Lower lobe of right lung (tissue), 2 donors: ENCODE results near the gene THOC6. TPM values are rescaled to one million over a fixed set of nuclear protein-coding genes. Genes with fewer than 3 reads are reported as not detected.

Experiments used
- ATAC-seq, 2 donors: fragments of 200-7000 bp; cut with Tn5 transposase; one replicate each; pipeline ENCODE4 v1.9.1; 2020 to 2022; ENCODE audit warnings: mild to moderate bottlenecking in 2 of 2, moderate library complexity in 2 of 2
- DNase-seq: peaks from one replicate; pipeline ENCODE4 v3.0.0-alpha.2; 2020
- H3K27ac ChIP-seq: fragments of 200-600 bp; one replicate; pipeline ENCODE4 v1.8.0; 2022
- H3K27me3 ChIP-seq: fragments of 200-600 bp; one replicate; pipeline ENCODE4 v1.8.0; 2022; ENCODE audit warnings: low read depth
- H3K36me3 ChIP-seq: fragments of 200-600 bp; one replicate; pipeline ENCODE4 v1.8.0; 2022; ENCODE audit warnings: mild to moderate bottlenecking
- H3K4me1 ChIP-seq: fragments of 200-600 bp; one replicate; pipeline ENCODE4 v1.8.0; 2022
- H3K4me3 ChIP-seq: fragments of 200-600 bp; one replicate; pipeline ENCODE4 v1.8.0; 2022; ENCODE audit warnings: mild to moderate bottlenecking
- H3K9me3 ChIP-seq: fragments of 200-600 bp; one replicate; pipeline ENCODE4 v1.8.0; 2022
- CTCF ChIP-seq: fragments of 200-600 bp; IDR thresholded peaks from one replicate; pipeline ENCODE4 v1.8.0; 2022; ENCODE audit warnings: antibody characterized with exemption, mild to moderate bottlenecking
- intact Hi-C: fragments of 100-400 bp; cut with DNase I; formaldehyde crosslinking; loops from one replicate; pipeline ENCODE4 v1.11.0; 2022
- total RNA-seq: library from RNA; stranded (reverse); fragmentation: NEBNext Ultra II Directional; extraction: Animal tissue kit (Norgen Biotek cat#: 25700); gene quantifications from one replicate; pipeline ENCODE4 v1.2.1, GENCODE V29; 2021
- donor health status: DM: no; HTN: yes; CAD: no; lungs with severe emphysema.

The THOC6 gene
- total RNA-seq, 1 donor from 2014 or later: 26.8 TPM

- no peak overlapping the region for H3K27ac ChIP-seq
- intact Hi-C loops: no loop called here
- H3K4me3 ChIP-seq: no peak overlapping the region
- TF ChIP-seq CTCF: no peak
- DNase-seq: no peak
- peaks cover 18% of the 10 kb centered on the region for H3K36me3 ChIP-seq
- ATAC-seq: no peak
- H3K27me3 ChIP-seq: peaks cover 31% of the 10 kb centered on the region
- peaks cover 49% of the 10 kb centered on the region for H3K4me1 ChIP-seq
- H3K9me3 ChIP-seq: no peaks in the 10 kb centered on the region
These were observed 3.0 kb downstream of the THOC6 start for GRCh38 chr16:3026609-3027488.

- no peak for TF ChIP-seq CTCF
- no peak overlapping the region for H3K27ac ChIP-seq
- no peaks in the 10 kb centered on the region for H3K9me3 ChIP-seq
- H3K4me1 ChIP-seq: peaks cover 43% of the 10 kb centered on the region
- intact Hi-C loops: no loop called here
- ATAC-seq (no peak), DNase-seq (no peak)
- peaks cover 36% of the 10 kb centered on the region for H3K27me3 ChIP-seq
- no peak overlapping the region for H3K4me3 ChIP-seq
- H3K36me3 ChIP-seq: peaks cover 18% of the 10 kb centered on the region
These were observed 3.6 kb downstream of the THOC6 start for GRCh38 chr16:3027489-3027795.

GRCh38 chr16:3027983-3028715 is 4.3 kb downstream of the THOC6 start:
- Histone ChIP-seq H3K36me3 (peaks cover 18% of the 10 kb centered on the region), H3K27ac (no peak overlapping the region), H3K9me3 (no peaks in the 10 kb centered on the region), H3K4me1 (peaks cover 36% of the 10 kb centered on the region), H3K27me3 (peaks cover 43% of the 10 kb centered on the region), H3K4me3 (no peak overlapping the region)
- ATAC-seq (peak; percentile 63 to 78), DNase-seq (peak; percentile 91)
- TF ChIP-seq CTCF: peak; percentile 77
- intact Hi-C loops: no loop called here

- ATAC-seq (no peak), DNase-seq (no peak)
- no peak for TF ChIP-seq CTCF
- no peak overlapping the region for H3K27ac ChIP-seq
- H3K4me3 ChIP-seq: no peak overlapping the region
- H3K9me3 ChIP-seq: no peaks in the 10 kb centered on the region
- H3K4me1 ChIP-seq: peaks cover 31% of the 10 kb centered on the region
- H3K27me3 ChIP-seq: peaks cover 48% of the 10 kb centered on the region
- intact Hi-C loops: no loop called here
- H3K36me3 ChIP-seq: peaks cover 18% of the 10 kb centered on the region
These were observed 5.0 kb downstream of the THOC6 start for GRCh38 chr16:3028716-3029319.

GRCh38 chr16:3029491-3030221 is 5.8 kb downstream of the THOC6 start:
- Histone ChIP-seq H3K27me3 (peaks cover 56% of the 10 kb centered on the region), H3K4me3 (peak overlapping the region; percentile 27)
- DNase-seq: no peak

More at GRCh38 chr16:3029491-3030221, 5.8 kb downstream of the THOC6 start:
- H3K9me3 ChIP-seq: no peaks in the 10 kb centered on the region
- no peak overlapping the region for H3K27ac ChIP-seq
- intact Hi-C loops: no loop called here
- peaks cover 26% of the 10 kb centered on the region for H3K4me1 ChIP-seq
- peaks cover 18% of the 10 kb centered on the region for H3K36me3 ChIP-seq
- no peak for ATAC-seq
- no peak for TF ChIP-seq CTCF
